Inflammatory macrophage treated with lipopolysaccharide for 4 hours (primary cell): ENCODE results near the gene FARP2.
A peak's percentile ranks its signal among the peaks of the same experiment; 100 is the strongest.
"Not testable (repeated sequence)": the region's sequence is repeated elsewhere in the genome, so short reads cannot be mapped to it uniquely, and the experiment has no call there.

Experiments
- DNase-seq: peaks from one replicate; pipeline ENCODE4 v3.0.0-alpha.2; 2020

The FARP2 gene

GRCh38 chr2:241372361-241372992 is 16.4 kb downstream of the FARP2 start:
- DNase-seq, result no peak

GRCh38 chr2:241373446-241373845 is 17.4 kb downstream of the FARP2 start:
- DNase-seq, result no peak

GRCh38 chr2:241373906-241374305 is 17.8 kb downstream of the FARP2 start:
- not testable (repeated sequence) for DNase-seq

GRCh38 chr2:241375300-241375699 is 19.2 kb downstream of the FARP2 start:
- DNase-seq, result no peak

- DNase-seq, result no peak
These were observed 20.7 kb downstream of the FARP2 start for GRCh38 chr2:241376808-241377207.

GRCh38 chr2:241378816-241379215 is 22.7 kb downstream of the FARP2 start:
- DNase-seq, result no peak

GRCh38 chr2:241379481-241380480 is 23.7 kb downstream of the FARP2 start:
- DNase-seq, result no peak

- no peak for DNase-seq
These were observed 25.8 kb downstream of the FARP2 start for GRCh38 chr2:241381872-241382271.

GRCh38 chr2:241385450-241385849 is 29.4 kb downstream of the FARP2 start:
- not testable (repeated sequence) for DNase-seq

- no peak for DNase-seq
These were observed 30.4 kb downstream of the FARP2 start for GRCh38 chr2:241386519-241386918.

- no peak for DNase-seq
These were observed 33.6 kb downstream of the FARP2 start for GRCh38 chr2:241389697-241390096.

- no peak for DNase-seq
These were observed 34.5 kb downstream of the FARP2 start for GRCh38 chr2:241390301-241391206.

GRCh38 chr2:241391892-241392665 is 36.0 kb downstream of the FARP2 start:
- peak; percentile 20 for DNase-seq

GRCh38 chr2:241392753-241393152 is 36.7 kb downstream of the FARP2 start:
- DNase-seq, result not testable (repeated sequence)

GRCh38 chr2:241393524-241394196 is 37.6 kb downstream of the FARP2 start:
- no peak for DNase-seq

GRCh38 chr2:241396809-241397208 is 40.7 kb downstream of the FARP2 start:
- DNase-seq, result not testable (repeated sequence)

GRCh38 chr2:241399941-241400922 is 44.1 kb downstream of the FARP2 start:
- DNase-seq, result no peak

- DNase-seq, result no peak
These were observed 52.8 kb downstream of the FARP2 start for GRCh38 chr2:241408849-241409248.

GRCh38 chr2:241410739-241411176 is 54.7 kb downstream of the FARP2 start:
- DNase-seq, result no peak

GRCh38 chr2:241412144-241412543 is 56.1 kb downstream of the FARP2 start:
- no peak for DNase-seq
